HG02970 (cell line): ENCODE measurements around the gene LPAR1.

Experiments used
- ATAC-seq: cut with Tn5 transposase; IDR thresholded peaks from one replicate; pipeline ENCODE4 v1.9.1; 2021; ENCODE audit warnings: mild to moderate bottlenecking, moderate library complexity, moderate number of reproducible peaks; ENCODE audit not compliant: unreplicated experiment, low FRiP score

Gene LPAR1

GRCh38 chr9:110967196-110967595 lies 71.1 kb downstream of the LPAR1 start:
- ATAC-seq = no peak

- no peak for ATAC-seq
These were observed 78.0 kb downstream of the LPAR1 start for GRCh38 chr9:110960288-110960687.

GRCh38 chr9:110958847-110959246 lies 79.4 kb downstream of the LPAR1 start:
- ATAC-seq = no peak

GRCh38 chr9:110954822-110955291 lies 83.4 kb downstream of the LPAR1 start:
- ATAC-seq = no peak

GRCh38 chr9:110952540-110952859 lies 85.8 kb downstream of the LPAR1 start:
- no peak for ATAC-seq

- ATAC-seq = no peak
These were observed 86.3 kb downstream of the LPAR1 start for GRCh38 chr9:110951805-110952539.

- no peak for ATAC-seq
These were observed 88.1 kb downstream of the LPAR1 start for GRCh38 chr9:110950041-110950645.

- ATAC-seq = no peak
These were observed 89.2 kb downstream of the LPAR1 start for GRCh38 chr9:110949081-110949480.

GRCh38 chr9:110947491-110948044 lies 90.7 kb downstream of the LPAR1 start:
- ATAC-seq = no peak

- ATAC-seq = no peak
These were observed 95.7 kb downstream of the LPAR1 start for GRCh38 chr9:110942522-110942921.

GRCh38 chr9:110940951-110941557 lies 97.2 kb downstream of the LPAR1 start:
- no peak for ATAC-seq

- ATAC-seq = no peak
These were observed 98.7 kb downstream of the LPAR1 start for GRCh38 chr9:110939573-110939972.

GRCh38 chr9:110939047-110939446 lies 99.2 kb downstream of the LPAR1 start:
- no peak for ATAC-seq

- ATAC-seq = no peak
These were observed 100.0 kb downstream of the LPAR1 start for GRCh38 chr9:110938242-110938641.

GRCh38 chr9:110936719-110937452 lies 101.4 kb downstream of the LPAR1 start:
- no peak for ATAC-seq

- no peak for ATAC-seq
These were observed 102.0 kb downstream of the LPAR1 start for GRCh38 chr9:110936237-110936636.

GRCh38 chr9:110935829-110936228 lies 102.4 kb downstream of the LPAR1 start:
- ATAC-seq = no peak

- no peak for ATAC-seq
These were observed 104.8 kb downstream of the LPAR1 start for GRCh38 chr9:110933350-110934001.

GRCh38 chr9:110932863-110933262 lies 105.4 kb downstream of the LPAR1 start:
- ATAC-seq = no peak

GRCh38 chr9:110928599-110928998 lies 109.7 kb downstream of the LPAR1 start:
- ATAC-seq = no peak
